Nephron (organoid): Measurements from ENCODE around the gene OR52M1.

ENCODE experiments used
- H3K27ac Mint-ChIP-seq, 3 experiments: 2 replicates each; pipeline ENCODE4 v1.8.0; 2020; ENCODE audit warnings: mixed read lengths in 3 of 3, mild to moderate bottlenecking in 2 of 3, moderate library complexity in 1 of 3
- H3K27me3 Mint-ChIP-seq: 2 replicates; pipeline ENCODE4 v1.8.0; 2021; ENCODE audit warnings: low read depth, mild to moderate bottlenecking, moderate library complexity, mixed read lengths
- H3K36me3 Mint-ChIP-seq: 2 replicates; pipeline ENCODE4 v1.8.0; 2020; ENCODE audit warnings: low read depth, mixed read lengths
- H3K4me1 Mint-ChIP-seq: 2 replicates; pipeline ENCODE4 v1.8.0; 2020; ENCODE audit warnings: mixed read lengths
- H3K4me3 Mint-ChIP-seq, 3 experiments: 2 replicates each; pipeline ENCODE4 v1.8.0; 2020; ENCODE audit warnings: mild to moderate bottlenecking in 3 of 3, mixed read lengths in 3 of 3, moderate library complexity in 2 of 3
- H3K9me3 Mint-ChIP-seq: 2 replicates; pipeline ENCODE4 v1.8.0; 2020; ENCODE audit warnings: mixed read lengths
- TF ChIP-seq, protein P1 (sequence below), 3 experiments: fragments of 200-600 bp; sonication (generic); IDR thresholded peaks; one replicate each; pipeline ENCODE4 v1.5.0; 2021; ENCODE audit warnings: antibody characterized with exemption in 3 of 3; ENCODE audit not compliant: unreplicated experiment in 3 of 3

The OR52M1 gene, protein sequence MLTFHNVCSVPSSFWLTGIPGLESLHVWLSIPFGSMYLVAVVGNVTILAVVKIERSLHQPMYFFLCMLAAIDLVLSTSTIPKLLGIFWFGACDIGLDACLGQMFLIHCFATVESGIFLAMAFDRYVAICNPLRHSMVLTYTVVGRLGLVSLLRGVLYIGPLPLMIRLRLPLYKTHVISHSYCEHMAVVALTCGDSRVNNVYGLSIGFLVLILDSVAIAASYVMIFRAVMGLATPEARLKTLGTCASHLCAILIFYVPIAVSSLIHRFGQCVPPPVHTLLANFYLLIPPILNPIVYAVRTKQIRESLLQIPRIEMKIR

DNA sequence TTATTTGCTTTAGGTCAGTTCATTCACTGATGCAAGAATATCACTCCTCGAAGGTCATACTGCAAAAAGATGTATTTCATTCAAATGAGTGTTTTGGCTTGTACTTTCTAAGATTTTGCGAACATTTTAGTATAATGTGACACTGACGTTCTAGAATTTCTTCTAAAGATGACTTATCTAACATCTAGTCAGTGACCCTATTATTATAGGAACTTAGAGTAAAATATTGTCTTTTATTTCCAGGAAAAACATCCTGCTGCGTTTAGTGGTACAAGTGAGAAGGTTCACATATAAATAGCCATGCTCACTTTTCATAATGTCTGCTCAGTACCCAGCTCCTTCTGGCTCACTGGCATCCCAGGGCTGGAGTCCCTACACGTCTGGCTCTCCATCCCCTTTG lies at the start of gene OR52M1:
OR52M1 (plus strand) TSS at position 301 of the 400 bp plus-strand sequence; CDS start at position 301, 0 bp downstream.
- Mint-ChIP-seq H3K36me3 (no peaks in the 10 kb centered on the region), H3K27me3 (peaks cover 7% of the 10 kb centered on the region), H3K4me3 (no peak within 1 kb of the TSS), H3K4me1 (no peaks in the 10 kb centered on the region), H3K27ac (no peak within 1 kb of the TSS), H3K9me3 (no peaks in the 10 kb centered on the region)
- TF ChIP-seq, protein P1, sequence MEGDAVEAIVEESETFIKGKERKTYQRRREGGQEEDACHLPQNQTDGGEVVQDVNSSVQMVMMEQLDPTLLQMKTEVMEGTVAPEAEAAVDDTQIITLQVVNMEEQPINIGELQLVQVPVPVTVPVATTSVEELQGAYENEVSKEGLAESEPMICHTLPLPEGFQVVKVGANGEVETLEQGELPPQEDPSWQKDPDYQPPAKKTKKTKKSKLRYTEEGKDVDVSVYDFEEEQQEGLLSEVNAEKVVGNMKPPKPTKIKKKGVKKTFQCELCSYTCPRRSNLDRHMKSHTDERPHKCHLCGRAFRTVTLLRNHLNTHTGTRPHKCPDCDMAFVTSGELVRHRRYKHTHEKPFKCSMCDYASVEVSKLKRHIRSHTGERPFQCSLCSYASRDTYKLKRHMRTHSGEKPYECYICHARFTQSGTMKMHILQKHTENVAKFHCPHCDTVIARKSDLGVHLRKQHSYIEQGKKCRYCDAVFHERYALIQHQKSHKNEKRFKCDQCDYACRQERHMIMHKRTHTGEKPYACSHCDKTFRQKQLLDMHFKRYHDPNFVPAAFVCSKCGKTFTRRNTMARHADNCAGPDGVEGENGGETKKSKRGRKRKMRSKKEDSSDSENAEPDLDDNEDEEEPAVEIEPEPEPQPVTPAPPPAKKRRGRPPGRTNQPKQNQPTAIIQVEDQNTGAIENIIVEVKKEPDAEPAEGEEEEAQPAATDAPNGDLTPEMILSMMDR (IDR thresholded peaks at IDR 0.05; ENCODE audit: unreplicated experiment in 3 of 3), result no peak

DNA sequence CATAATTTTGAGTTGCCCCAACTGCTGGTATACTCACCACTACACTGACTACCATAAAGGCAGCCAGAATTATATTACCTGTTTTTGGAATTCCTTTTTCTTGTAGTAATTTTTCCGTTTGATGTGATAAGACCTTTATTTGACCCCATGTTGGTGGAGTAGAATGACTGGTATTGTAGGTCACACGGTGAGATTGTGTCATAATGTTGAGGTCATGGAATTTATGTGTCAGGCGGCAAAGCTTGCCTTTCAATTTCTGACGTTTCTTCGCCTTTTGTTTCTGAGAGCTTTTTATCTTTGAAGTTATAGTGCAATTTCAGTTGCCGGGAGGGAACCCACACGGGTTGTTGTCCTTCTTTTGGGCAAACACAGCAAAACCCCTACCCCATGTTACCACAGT lies 49.5 kb upstream of the OR52M1 start:
- no peak overlapping the region for H3K4me3 Mint-ChIP-seq
- no peaks in the 10 kb centered on the region for H3K36me3 Mint-ChIP-seq
- peaks cover 9% of the 10 kb centered on the region for H3K4me1 Mint-ChIP-seq
- H3K27me3 Mint-ChIP-seq, result peaks cover 12% of the 10 kb centered on the region
- H3K27ac Mint-ChIP-seq, result no peak overlapping the region
- TF ChIP-seq, protein P1 (IDR thresholded peaks at IDR 0.05; ENCODE audit: unreplicated experiment in 3 of 3), result no peak
- H3K9me3 Mint-ChIP-seq, result no peaks in the 10 kb centered on the region

DNA sequence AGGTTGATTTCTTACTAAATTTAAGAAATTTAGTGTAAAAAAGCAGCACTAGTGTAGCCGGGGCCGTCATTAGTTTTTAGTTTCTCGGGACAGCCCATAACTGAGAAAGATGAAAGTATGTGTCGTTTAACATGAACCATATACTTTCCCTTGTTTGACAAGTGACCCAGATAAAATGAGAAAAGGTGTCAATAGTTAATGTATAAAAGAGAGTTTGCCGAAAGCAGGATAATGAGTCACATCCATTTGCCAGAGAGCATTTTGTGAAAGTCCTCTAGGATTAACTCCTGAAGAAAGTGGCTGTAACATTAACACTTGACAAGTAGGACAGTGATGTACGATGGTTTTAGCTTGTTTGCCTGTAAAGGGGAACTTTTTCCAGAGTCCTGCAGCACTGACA lies 49.0 kb upstream of the OR52M1 start:
- Mint-ChIP-seq H3K9me3 (no peaks in the 10 kb centered on the region), H3K4me3 (no peak overlapping the region), H3K27ac (no peak overlapping the region), H3K36me3 (no peaks in the 10 kb centered on the region), H3K4me1 (peaks cover 9% of the 10 kb centered on the region), H3K27me3 (peaks cover 12% of the 10 kb centered on the region)
- TF ChIP-seq, protein P1 (IDR thresholded peaks at IDR 0.05; ENCODE audit: unreplicated experiment in 3 of 3), result no peak

DNA sequence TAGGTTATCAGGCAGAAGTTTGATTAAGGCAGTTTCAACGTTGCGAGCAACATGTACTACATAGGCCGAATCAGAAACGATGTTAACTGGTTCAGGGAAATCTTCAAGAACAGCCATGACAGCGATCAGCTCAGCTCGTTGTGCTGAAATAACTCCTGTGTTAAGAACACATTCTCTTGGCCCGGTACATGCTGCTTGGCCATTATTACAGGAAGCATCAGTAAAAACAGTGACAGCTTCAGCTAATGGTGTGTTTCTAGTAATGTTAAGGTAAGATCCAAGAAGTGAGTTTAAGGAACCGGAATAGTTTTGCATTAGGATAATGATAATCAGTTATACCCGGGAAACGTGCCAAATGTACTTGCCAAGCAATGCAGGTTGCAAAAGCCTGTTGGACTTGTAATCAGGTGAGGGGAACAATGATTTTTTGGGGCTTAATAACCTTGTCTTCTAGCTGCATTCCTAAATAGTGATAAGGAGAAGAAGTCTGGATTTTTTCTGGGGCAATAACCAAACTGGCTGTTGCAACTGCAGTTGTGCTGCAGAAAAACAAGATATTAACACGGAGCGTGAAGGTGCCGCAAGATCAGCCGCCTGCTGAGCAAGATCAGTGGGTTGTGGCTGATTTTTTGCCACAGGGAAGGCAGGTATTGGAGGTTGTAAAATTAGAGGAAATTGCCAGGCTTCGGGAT lies 48.3 kb upstream of the OR52M1 start:
- H3K27ac Mint-ChIP-seq, result no peak overlapping the region

DNA sequence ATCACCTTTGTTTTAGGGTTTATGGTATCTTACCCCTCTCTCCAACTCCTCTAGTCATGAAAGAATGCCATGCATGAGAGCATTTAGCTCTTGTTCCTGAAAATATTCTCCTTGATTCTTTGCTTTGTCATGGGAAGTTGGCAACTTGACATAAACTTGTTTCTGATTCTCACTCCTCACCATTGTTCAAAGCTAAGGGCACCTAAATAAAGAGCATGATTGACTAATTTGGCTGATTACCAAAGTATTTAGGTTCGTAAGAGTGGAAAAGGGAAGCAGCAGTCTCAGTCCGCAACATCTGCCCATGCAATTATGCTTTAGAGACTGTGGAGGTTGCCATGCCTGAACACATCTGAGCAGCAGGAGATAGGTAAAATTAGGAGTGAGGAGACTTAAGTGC lies 36.1 kb upstream of the OR52M1 start:
- no peaks in the 10 kb centered on the region for H3K27me3 Mint-ChIP-seq
- no peaks in the 10 kb centered on the region for H3K4me1 Mint-ChIP-seq
- H3K36me3 Mint-ChIP-seq, result no peaks in the 10 kb centered on the region
- TF ChIP-seq, protein P1 (IDR thresholded peaks at IDR 0.05; ENCODE audit: unreplicated experiment in 3 of 3), result no peak
- no peak overlapping the region for H3K27ac Mint-ChIP-seq
- peaks cover 2% of the 10 kb centered on the region for H3K9me3 Mint-ChIP-seq
- no peak overlapping the region for H3K4me3 Mint-ChIP-seq

More for the DNA sequence above, 48.3 kb upstream of the OR52M1 start:
- Mint-ChIP-seq H3K4me3 (no peak overlapping the region), H3K9me3 (no peaks in the 10 kb centered on the region), H3K27me3 (peaks cover 12% of the 10 kb centered on the region), H3K36me3 (no peaks in the 10 kb centered on the region), H3K4me1 (peaks cover 9% of the 10 kb centered on the region)
- TF ChIP-seq, protein P1 (IDR thresholded peaks at IDR 0.05; ENCODE audit: unreplicated experiment in 3 of 3), result no peak
